ENCODE results near the gene SYK. TPM values are rescaled to one million over a fixed set of nuclear protein-coding genes. Genes with fewer than 3 reads are reported as not detected.

The SYK gene
- total RNA-seq, 4 donors from 2014 or later: 0.53 to 3.3 (median 2.0) TPM

GRCh38 chr9:90826326-90827020 lies 24.9 kb downstream of the SYK start:
- intact Hi-C loops (cut with DNase I; ENCODE audit: low total_unique reads): no loop called here
- in situ Hi-C loops (cut with MboI; ENCODE audit: low sequenced_read_pairs in 4 of 4): no loop called here
- H3K9me3 ChIP-seq: no peaks in the 10 kb centered on the region
- H3K27me3 ChIP-seq: peaks cover 0 to 2% (median 0%) of the 10 kb centered on the region in 3 donors
- no peaks in the 10 kb centered on the region for H3K4me1 ChIP-seq
- DNase-seq (no peak), ATAC-seq (no peak)
- H3K4me3 ChIP-seq: no peak overlapping the region
- TF ChIP-seq CTCF (IDR thresholded peaks at IDR 0.05 in 4 of 5, conservative IDR thresholded peaks at IDR 0.05 in 1 of 5) (no peak), POLR2A (IDR thresholded peaks at IDR 0.05) (no peak)
- no peaks in the 10 kb centered on the region for H3K36me3 ChIP-seq
- no peak overlapping the region for H3K27ac ChIP-seq

- intact Hi-C loops (cut with DNase I; ENCODE audit: low total_unique reads) (no loop called here), in situ Hi-C loops (cut with MboI; ENCODE audit: low sequenced_read_pairs in 4 of 4) (no loop called here)
- DNase-seq: peak in 1 of 2 donors; percentile 21
- Histone ChIP-seq H3K9me3 (no peaks in the 10 kb centered on the region), H3K27ac (no peak overlapping the region), H3K27me3 (peaks cover 0 to 2% (median 0%) of the 10 kb centered on the region in 3 donors), H3K4me3 (no peak overlapping the region), H3K4me1 (no peaks in the 10 kb centered on the region), H3K36me3 (no peaks in the 10 kb centered on the region)
- TF ChIP-seq POLR2A (IDR thresholded peaks at IDR 0.05) (no peak), CTCF (IDR thresholded peaks at IDR 0.05 in 4 of 5, conservative IDR thresholded peaks at IDR 0.05 in 1 of 5) (no peak)
- no peak for ATAC-seq
Observed at GRCh38 chr9:90827181-90827871, 25.7 kb downstream of the SYK start.

- no peak for TF ChIP-seq CTCF (IDR thresholded peaks at IDR 0.05 in 4 of 5, conservative IDR thresholded peaks at IDR 0.05 in 1 of 5)
- TF ChIP-seq POLR2A (IDR thresholded peaks at IDR 0.05): no peak
- in situ Hi-C loops (cut with MboI; ENCODE audit: low sequenced_read_pairs in 4 of 4): no loop called here
- intact Hi-C loops (cut with DNase I; ENCODE audit: low total_unique reads): no loop called here
- DNase-seq: no peak
- no peaks in the 10 kb centered on the region for H3K9me3 ChIP-seq
- no peaks in the 10 kb centered on the region for H3K4me1 ChIP-seq
- no peak overlapping the region for H3K4me3 ChIP-seq
- H3K27ac ChIP-seq: no peak overlapping the region
- no peak for ATAC-seq
- no peaks in the 10 kb centered on the region for H3K36me3 ChIP-seq
- H3K27me3 ChIP-seq: no peaks in the 10 kb centered on the region
Observed at GRCh38 chr9:90830051-90830450, 28.4 kb downstream of the SYK start.

- H3K27ac ChIP-seq: no peak overlapping the region
- in situ Hi-C loops (cut with MboI; ENCODE audit: low sequenced_read_pairs in 4 of 4): no loop called here
- no peak for DNase-seq
- TF ChIP-seq CTCF (IDR thresholded peaks at IDR 0.05 in 4 of 5, conservative IDR thresholded peaks at IDR 0.05 in 1 of 5) (no peak), POLR2A (IDR thresholded peaks at IDR 0.05) (no peak)
- no peaks in the 10 kb centered on the region for H3K36me3 ChIP-seq
- H3K4me1 ChIP-seq: no peaks in the 10 kb centered on the region
- no peaks in the 10 kb centered on the region for H3K27me3 ChIP-seq
- intact Hi-C loops (cut with DNase I; ENCODE audit: low total_unique reads): no loop called here
- no peak overlapping the region for H3K4me3 ChIP-seq
- H3K9me3 ChIP-seq: no peaks in the 10 kb centered on the region
- ATAC-seq: no peak
Observed at GRCh38 chr9:90830977-90831376, 29.4 kb downstream of the SYK start.
